Thymus (tissue), 11 donors: ENCODE results near the gene NOS1AP. TPM values are rescaled to one million over a fixed set of nuclear protein-coding genes. Genes with fewer than 3 reads are reported as not detected.

Experiments used
- DNase-seq, 9 donors: peaks; one replicate each; pipeline ENCODE4 v3.0.0-alpha.2; 2013; ENCODE audit warnings: low spot score in 9 of 9, low read depth in 6 of 9, missing footprints in 1 of 9
- H3K27ac ChIP-seq, 2 donors: one replicate each; pipeline ENCODE4 v1.5.1; 2013; ENCODE audit warnings: control low read depth in 1 of 2, low read depth in 1 of 2, low read length in 1 of 2, mild to moderate bottlenecking in 1 of 2, moderate library complexity in 1 of 2
- H3K27me3 ChIP-seq, 2 donors: one replicate each; pipeline ENCODE4 v1.5.1; 2013; ENCODE audit warnings: low read length in 1 of 2; ENCODE audit not compliant: control insufficient read depth in 2 of 2, insufficient read depth in 1 of 2
- H3K36me3 ChIP-seq, 2 donors: one replicate each; pipeline ENCODE4 v1.5.1; 2013; ENCODE audit warnings: low read length in 1 of 2, mild to moderate bottlenecking in 1 of 2, moderate library complexity in 1 of 2; ENCODE audit not compliant: control insufficient read depth in 2 of 2, insufficient read depth in 2 of 2
- H3K4me1 ChIP-seq, 2 donors: one replicate each; pipeline ENCODE4 v1.5.1; 2013; ENCODE audit warnings: low read length in 2 of 2; ENCODE audit not compliant: control insufficient read depth in 2 of 2, insufficient read depth in 2 of 2
- H3K4me3 ChIP-seq, 2 donors: one replicate each; pipeline ENCODE4 v1.5.1; 2013; ENCODE audit warnings: low read length in 2 of 2, control low read depth in 1 of 2, mild to moderate bottlenecking in 1 of 2
- H3K9me3 ChIP-seq, 2 donors: one replicate each; pipeline ENCODE4 v1.5.1; 2013; ENCODE audit warnings: low read length in 1 of 2, mild to moderate bottlenecking in 1 of 2; ENCODE audit not compliant: control insufficient read depth in 2 of 2, insufficient read depth in 1 of 2
- WGBS: extraction: QIAGEN DNeasy Blood & Tissue Kit; methylation state at CpG from one replicate; pipeline ENCODE4 v1.1.7; 2013; 5-methylcytosine and 5-hydroxymethylcytosine counted together
- polyA plus RNA-seq: library from polyadenylated mRNA; stranded (reverse); fragments of 200-250 nt; gene quantifications from one replicate; pipeline ENCODE4 v1.2.3, GENCODE V29; 2013
- total RNA-seq: library from RNA; stranded (reverse); fragments of 120-200 nt; gene quantifications from one replicate; pipeline ENCODE4 v1.2.4, GENCODE V29; 2013
- donor health status: healthy.

The NOS1AP gene
- total and polyA plus RNA-seq, 2 donors = 0.05 to 0.30 TPM

DNA sequence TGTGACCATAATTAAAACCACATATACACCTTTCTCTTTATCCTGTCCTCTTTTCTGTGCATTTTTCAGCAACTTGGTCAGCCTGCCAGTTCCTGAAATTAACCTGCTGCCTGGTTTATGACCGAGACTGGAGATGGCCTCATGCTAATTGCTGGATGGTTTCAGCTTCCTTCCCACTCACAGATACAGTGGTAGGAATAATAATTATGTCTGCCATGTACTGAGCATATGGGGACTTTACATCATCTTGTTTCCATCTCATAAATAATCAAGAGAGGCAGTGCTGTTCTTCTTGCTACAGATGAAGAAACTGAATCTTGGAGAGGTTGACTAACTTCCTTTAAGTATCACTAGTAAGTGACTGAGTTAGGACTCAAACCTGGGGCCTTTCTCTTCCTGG is 148.2 kb downstream of the NOS1AP start:
- Histone ChIP-seq H3K4me1 (no peaks in the 10 kb centered on the region), H3K27me3 (no peaks in the 10 kb centered on the region), H3K4me3 (no peak overlapping the region), H3K36me3 (no peaks in the 10 kb centered on the region), H3K9me3 (no peaks in the 10 kb centered on the region), H3K27ac (no peak overlapping the region)
- DNase-seq = no peak
- WGBS = 86% methylated on average over 1 of the region's 1 CpG

- Histone ChIP-seq H3K36me3 (no peaks in the 10 kb centered on the region), H3K27me3 (no peaks in the 10 kb centered on the region), H3K4me3 (no peak overlapping the region), H3K4me1 (no peaks in the 10 kb centered on the region), H3K27ac (no peak overlapping the region), H3K9me3 (no peaks in the 10 kb centered on the region)
- WGBS = 87% methylated on average over 5 of the region's 5 CpGs
- no peak for DNase-seq
Observed at GRCh38 chr1:162218546-162218945, 149.1 kb downstream of the NOS1AP start.

DNA sequence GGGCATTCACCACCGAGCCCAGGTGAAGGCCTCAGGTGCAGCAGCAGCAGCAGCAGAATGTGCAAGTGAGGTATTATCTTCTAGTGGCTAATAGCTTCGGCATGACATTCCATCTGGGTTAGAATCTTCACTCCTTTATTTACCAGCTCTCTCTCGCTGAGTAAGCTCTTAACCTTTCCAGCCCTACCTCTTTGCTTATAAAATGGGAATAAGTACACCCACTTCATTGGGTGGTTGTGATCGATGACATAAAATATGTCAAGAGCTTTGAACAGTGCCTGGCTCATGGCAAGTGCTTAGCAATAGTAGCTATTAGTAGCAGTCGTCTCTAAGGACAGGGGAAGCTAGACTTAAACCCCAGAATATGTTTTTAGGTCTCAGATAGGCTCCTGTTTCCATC is 149.5 kb downstream of the NOS1AP start:
- 94% methylated on average over 5 of the region's 5 CpGs for WGBS
- Histone ChIP-seq H3K27me3 (no peaks in the 10 kb centered on the region), H3K36me3 (no peaks in the 10 kb centered on the region), H3K4me1 (no peaks in the 10 kb centered on the region), H3K4me3 (no peak overlapping the region), H3K27ac (no peak overlapping the region), H3K9me3 (no peaks in the 10 kb centered on the region)
- DNase-seq = no peak

GRCh38 chr1:162219461-162219860 is 150.0 kb downstream of the NOS1AP start:
- WGBS = 88% methylated on average over 1 of the region's 1 CpG
- H3K27ac ChIP-seq = no peak overlapping the region

GRCh38 chr1:162220009-162220539 is 150.6 kb downstream of the NOS1AP start:
- no peaks in the 10 kb centered on the region for H3K36me3 ChIP-seq
- H3K9me3 ChIP-seq = no peaks in the 10 kb centered on the region
- H3K27ac ChIP-seq = no peak overlapping the region
- DNase-seq = no peak
- H3K4me1 ChIP-seq = no peaks in the 10 kb centered on the region
- H3K27me3 ChIP-seq = no peaks in the 10 kb centered on the region
- 92% methylated on average over 6 of the region's 6 CpGs for WGBS
- no peak overlapping the region for H3K4me3 ChIP-seq

More at GRCh38 chr1:162219461-162219860, 150.0 kb downstream of the NOS1AP start:
- Histone ChIP-seq H3K9me3 (no peaks in the 10 kb centered on the region), H3K4me1 (no peaks in the 10 kb centered on the region), H3K36me3 (no peaks in the 10 kb centered on the region), H3K27me3 (no peaks in the 10 kb centered on the region), H3K4me3 (no peak overlapping the region)
- no peak for DNase-seq

DNA sequence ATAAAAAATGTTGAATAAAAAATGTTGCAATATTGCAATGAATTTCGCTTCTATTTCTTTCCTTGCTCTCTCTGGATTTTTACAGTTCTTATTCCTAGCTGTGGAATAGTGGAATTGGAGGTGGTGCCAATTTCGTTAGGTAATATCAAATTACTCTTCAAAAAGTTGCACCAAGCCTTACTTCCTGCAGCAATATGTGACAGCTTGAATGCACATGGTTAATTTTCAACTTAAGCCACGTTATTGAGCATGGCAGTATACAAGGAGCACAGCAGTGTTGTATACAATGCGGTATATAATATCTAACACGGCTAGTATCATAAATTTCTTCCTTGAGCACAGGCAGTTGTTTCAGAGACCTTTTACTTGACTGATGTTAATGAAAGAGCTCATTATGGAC is 152.5 kb downstream of the NOS1AP start:
- H3K27ac ChIP-seq = no peak overlapping the region
- no peaks in the 10 kb centered on the region for H3K4me1 ChIP-seq
- 79% methylated on average over 5 of the region's 5 CpGs for WGBS
- DNase-seq = no peak
- no peak overlapping the region for H3K4me3 ChIP-seq
- H3K36me3 ChIP-seq = no peaks in the 10 kb centered on the region
- no peaks in the 10 kb centered on the region for H3K27me3 ChIP-seq
- H3K9me3 ChIP-seq = no peaks in the 10 kb centered on the region

GRCh38 chr1:162222730-162223129 is 153.2 kb downstream of the NOS1AP start:
- no peaks in the 10 kb centered on the region for H3K36me3 ChIP-seq
- no peaks in the 10 kb centered on the region for H3K27me3 ChIP-seq
- no peak overlapping the region for H3K27ac ChIP-seq
- no peak for DNase-seq
- H3K4me1 ChIP-seq = no peaks in the 10 kb centered on the region
- no peak overlapping the region for H3K4me3 ChIP-seq
- WGBS = 95% methylated on average over 2 of the region's 2 CpGs
- no peaks in the 10 kb centered on the region for H3K9me3 ChIP-seq

GRCh38 chr1:162223488-162223887 is 154.0 kb downstream of the NOS1AP start:
- Histone ChIP-seq H3K36me3 (no peaks in the 10 kb centered on the region), H3K9me3 (no peaks in the 10 kb centered on the region), H3K4me1 (no peaks in the 10 kb centered on the region), H3K27ac (no peak overlapping the region), H3K27me3 (no peaks in the 10 kb centered on the region), H3K4me3 (no peak overlapping the region)
- no peak for DNase-seq
- 97% methylated on average over 2 of the region's 2 CpGs for WGBS

DNA sequence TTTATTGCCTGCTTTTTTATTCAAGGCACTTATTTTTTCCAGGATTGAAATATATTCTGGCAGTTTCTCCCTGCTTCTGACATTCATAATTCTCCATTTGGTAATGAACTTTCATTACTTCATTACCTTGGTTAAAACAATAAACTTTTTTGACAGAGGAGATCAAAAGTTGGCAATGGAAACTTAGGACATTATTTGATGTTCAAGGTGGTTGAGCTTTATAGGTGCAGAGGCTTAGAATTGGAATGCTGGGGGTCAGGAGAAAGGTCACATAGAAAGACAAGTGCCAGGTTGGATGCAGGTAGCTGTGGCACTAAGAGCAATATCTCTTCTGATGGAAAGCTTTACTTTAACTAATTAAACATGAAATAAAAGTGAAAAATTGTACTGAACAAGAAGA is 154.8 kb downstream of the NOS1AP start:
- H3K36me3 ChIP-seq = no peaks in the 10 kb centered on the region
- H3K4me1 ChIP-seq = no peaks in the 10 kb centered on the region
- DNase-seq = no peak
- no peak overlapping the region for H3K4me3 ChIP-seq
- no peaks in the 10 kb centered on the region for H3K9me3 ChIP-seq
- H3K27me3 ChIP-seq = no peaks in the 10 kb centered on the region
- H3K27ac ChIP-seq = no peak overlapping the region

- Histone ChIP-seq H3K9me3 (no peaks in the 10 kb centered on the region), H3K4me1 (no peaks in the 10 kb centered on the region), H3K27ac (no peak overlapping the region), H3K4me3 (no peak overlapping the region), H3K36me3 (no peaks in the 10 kb centered on the region), H3K27me3 (no peaks in the 10 kb centered on the region)
- 70% methylated on average over 5 of the region's 5 CpGs for WGBS
- no peak for DNase-seq
Observed at GRCh38 chr1:162228586-162228985, 159.1 kb downstream of the NOS1AP start.
